Fibroblast of skin of right biceps (primary cell): ENCODE measurements around the gene IGFALS.
A peak's percentile ranks its signal among the peaks of the same experiment; 100 is the strongest.

ENCODE experiments used
- DNase-seq: peaks from one replicate; pipeline ENCODE4 v3.0.0-alpha.2; 2013

Gene IGFALS

GRCh38 chr16:1763521-1764511 lies 29.7 kb downstream of the IGFALS start:
- DNase-seq, result peak; percentile 47

- no peak for DNase-seq
These were observed 30.5 kb downstream of the IGFALS start for GRCh38 chr16:1762879-1763520.

GRCh38 chr16:1762196-1762878 lies 31.2 kb downstream of the IGFALS start:
- DNase-seq, result no peak

GRCh38 chr16:1761751-1762150 lies 31.8 kb downstream of the IGFALS start:
- DNase-seq, result no peak

GRCh38 chr16:1760911-1761310 lies 32.6 kb downstream of the IGFALS start:
- DNase-seq, result no peak

DNA sequence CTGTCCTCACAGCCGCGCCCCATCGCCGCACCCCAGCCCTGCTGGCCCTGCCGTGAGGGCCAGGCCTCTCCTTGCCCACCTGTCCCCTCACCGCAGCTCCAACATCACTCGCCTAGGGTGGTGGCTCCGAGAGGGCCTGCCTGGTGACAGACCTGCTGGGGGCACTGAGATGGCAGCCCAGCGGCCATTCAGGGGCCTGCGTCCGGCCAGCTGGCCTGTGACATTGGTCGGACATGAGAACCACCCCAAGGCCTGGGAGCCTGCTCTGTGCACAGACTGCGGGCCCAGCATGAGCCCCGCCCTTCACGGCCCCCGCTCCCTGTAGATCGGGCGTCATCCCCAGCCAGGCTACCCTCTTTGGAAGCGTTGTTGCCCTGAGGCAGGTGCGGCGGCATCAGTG lies 34.0 kb downstream of the IGFALS start:
- no peak for DNase-seq

DNA sequence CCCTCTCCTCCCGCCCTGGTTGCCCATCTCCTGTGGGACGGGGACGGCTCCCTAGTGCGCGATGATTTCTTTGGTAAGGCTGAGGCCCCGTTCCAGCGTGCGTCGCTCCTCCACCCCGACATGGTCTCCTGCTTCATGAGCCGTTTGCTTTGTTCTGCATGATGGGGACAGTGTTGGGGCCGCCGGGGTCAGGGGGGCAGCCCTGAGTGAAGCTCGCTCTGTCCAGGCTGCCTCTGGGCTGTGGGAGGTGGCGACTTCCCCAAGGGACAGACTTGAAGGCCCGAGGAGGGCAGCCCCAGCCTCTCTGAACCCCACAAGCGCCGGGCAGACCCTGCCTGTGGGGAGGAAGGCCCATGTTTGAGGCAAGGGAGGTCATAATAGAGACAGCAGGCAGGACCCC lies 34.6 kb downstream of the IGFALS start:
- no peak for DNase-seq

GRCh38 chr16:1757714-1758461 lies 35.6 kb downstream of the IGFALS start:
- DNase-seq, result no peak

- DNase-seq, result no peak
These were observed 39.3 kb downstream of the IGFALS start for GRCh38 chr16:1754204-1754603.

GRCh38 chr16:1752853-1753252 lies 40.7 kb downstream of the IGFALS start:
- DNase-seq, result no peak

DNA sequence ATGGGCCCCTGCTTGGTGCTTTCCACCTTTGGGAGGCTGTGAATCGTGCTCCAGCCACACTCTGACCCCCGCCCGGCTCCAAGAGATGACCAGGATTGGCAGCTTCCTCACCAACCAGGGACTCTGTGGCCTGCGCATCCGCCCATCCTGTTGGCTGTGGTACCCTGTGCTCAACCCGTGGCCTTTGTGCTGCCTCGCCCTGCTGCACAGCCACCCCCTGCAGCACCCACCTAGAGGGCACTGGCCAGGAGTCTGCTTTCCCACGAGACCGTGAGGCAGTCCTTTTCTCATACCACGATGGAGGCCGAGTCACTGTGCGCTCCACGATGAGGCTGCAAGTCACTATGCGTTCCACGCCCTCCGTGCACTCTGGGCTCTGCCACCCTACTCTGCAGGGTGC lies 41.6 kb downstream of the IGFALS start:
- DNase-seq, result no peak

DNA sequence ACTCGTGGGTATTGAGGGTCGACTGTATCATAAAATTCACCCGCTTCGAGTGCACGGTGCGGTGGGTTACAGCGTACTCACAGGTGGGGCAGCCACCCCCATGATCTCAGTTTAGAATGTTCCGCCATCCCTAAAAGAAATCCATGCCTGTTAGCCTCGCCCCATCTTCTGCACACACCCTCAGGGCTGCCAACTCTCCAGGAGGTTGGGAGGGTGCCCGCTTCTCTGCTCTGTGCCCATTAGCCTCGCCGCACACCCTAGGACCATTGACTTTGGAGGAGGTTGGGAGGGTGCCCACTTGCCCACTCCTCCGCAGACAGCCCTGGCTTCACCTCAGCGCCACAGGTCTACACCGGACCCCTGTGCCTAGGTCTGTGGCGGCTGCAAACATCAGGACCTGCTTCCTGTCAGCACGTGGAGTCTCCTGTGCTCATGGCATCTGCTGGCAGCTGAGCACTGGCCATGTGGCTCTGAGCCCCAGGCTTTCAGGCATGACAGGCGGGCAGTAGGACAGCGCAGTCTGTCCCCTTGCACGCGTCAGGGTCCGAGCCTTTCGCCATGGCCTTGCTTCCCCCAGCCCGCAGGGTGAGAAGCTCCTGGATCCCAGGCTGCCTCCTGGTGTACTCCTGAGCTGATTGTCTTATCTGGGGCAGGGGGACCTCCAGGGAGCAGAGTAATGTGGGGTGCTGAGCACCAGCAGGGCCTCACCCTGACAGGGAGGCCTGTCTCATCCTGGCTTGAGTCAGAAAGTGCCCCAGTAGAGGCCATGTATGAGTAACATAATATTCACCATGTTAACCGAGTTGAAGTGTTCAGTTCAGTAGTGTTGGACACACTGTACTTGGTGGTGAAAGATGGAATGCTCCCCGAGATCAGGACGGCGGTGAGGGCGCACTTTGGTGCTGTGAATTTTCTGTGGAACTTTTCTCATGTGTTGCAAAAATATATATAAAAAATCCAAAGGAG lies 44.1 kb downstream of the IGFALS start:
- no peak for DNase-seq

DNA sequence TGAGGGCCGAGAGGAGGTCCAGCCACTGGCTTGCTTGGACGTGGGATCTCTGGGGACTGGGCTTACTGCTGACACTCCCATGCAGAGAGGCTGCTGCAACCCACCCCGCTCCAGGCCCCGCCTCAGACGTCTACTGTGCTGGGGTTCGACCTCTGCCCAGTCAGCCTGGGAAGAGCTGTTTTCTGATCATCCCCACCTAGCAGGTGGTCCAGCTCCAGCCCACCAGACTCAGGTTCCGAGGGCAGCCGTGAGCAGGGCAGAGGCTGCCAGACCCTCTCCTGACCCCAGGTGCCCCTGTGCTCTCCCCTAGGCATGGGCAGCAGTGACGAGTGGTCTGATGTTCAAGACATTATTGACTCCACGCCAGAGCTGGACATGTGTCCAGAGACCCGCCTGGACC lies 45.6 kb downstream of the IGFALS start:
- DNase-seq, result no peak

DNA sequence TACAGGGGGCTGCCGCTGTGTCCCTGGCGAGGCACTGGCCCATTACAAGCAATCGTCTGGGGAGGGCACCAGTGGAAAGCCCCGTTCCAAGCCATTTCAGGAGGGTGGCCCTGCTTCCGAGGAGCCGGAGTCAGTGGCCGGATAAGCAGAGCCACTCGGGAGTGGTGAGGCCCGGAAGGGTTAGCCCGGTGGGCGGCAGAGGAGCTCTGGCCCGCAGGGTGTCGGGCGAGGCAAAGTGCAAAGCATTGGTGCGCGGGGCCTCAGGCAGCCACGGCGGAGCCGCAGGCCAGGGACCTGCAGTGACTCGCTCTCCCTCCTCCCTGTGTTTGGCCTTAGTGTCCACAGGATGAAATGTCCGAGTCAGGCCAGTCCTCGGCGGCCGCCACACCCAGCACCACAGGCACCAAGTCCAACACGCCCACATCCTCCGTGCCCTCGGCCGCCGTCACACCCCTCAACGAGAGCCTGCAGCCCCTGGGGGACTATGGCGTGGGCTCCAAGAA lies 46.8 kb downstream of the IGFALS start:
- no peak for DNase-seq

GRCh38 chr16:1745900-1746692 lies 47.4 kb downstream of the IGFALS start:
- DNase-seq, result peak; percentile 73

- DNase-seq, result peak; percentile 79
These were observed 48.2 kb downstream of the IGFALS start for GRCh38 chr16:1745181-1745899.

GRCh38 chr16:1744338-1744840 lies 49.1 kb downstream of the IGFALS start:
- DNase-seq, result no peak

DNA sequence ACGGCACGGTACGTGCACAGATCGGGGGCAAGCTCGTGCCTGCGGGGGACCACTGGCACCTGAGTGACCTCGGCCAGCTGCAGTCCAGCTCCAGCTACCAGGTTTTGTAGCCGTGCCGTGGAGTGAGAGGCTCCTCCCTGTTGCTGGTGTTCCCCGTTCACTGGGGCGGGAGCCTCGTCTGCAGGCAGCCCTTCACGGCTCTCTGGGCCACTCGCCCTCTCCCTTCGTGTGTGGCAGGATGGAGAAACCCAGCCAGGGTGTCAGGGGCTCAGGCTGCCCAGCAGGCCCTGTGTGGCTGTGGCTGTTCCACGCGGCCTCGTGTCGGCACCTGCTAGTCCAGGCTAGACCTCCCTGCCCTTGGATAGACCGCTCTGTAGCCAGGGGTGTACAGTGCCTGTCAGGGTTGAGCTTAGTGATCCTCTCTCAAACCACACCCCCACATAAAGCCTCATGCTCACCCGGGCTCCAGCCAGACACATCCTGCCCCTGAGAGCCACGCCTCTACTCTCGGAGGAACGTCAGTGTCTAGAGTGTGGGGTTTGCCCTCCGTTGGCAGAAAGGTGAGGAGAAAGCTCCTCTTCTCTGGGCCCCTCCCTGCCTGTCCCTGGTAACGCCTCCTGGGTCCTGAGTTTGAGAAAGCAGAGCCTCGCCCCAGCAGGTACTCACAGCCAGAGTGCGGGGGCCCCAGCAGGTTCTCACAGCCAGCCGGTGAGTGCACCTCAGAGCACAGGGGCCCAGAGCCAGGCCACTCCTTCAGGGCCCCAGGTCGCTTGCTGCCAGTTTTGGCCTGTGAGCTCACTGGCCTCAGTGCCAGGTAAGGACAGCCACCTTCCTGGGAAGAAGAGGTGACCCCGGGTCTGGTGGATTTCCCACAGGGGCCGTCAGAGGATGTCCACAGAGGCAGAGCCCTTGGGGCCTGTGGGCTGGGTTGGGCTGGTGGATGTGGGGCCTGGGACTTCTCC lies 49.8 kb downstream of the IGFALS start:
- DNase-seq, result no peak
